Trophoblast cell (in vitro differentiated cells and primary cell): ENCODE measurements around the gene MGA.

Source experiments
- DNase-seq, 2 donors: peaks; one replicate each; pipeline ENCODE4 v3.0.0-alpha.2; 2016
- H2AFZ ChIP-seq: 2 replicates; pipeline ENCODE4 v1.6.1; 2013; ENCODE audit warnings: low read length, moderate library complexity, mild to moderate bottlenecking; ENCODE audit not compliant: insufficient read depth, poor library complexity
- H2AK5ac ChIP-seq: 2 replicates; pipeline ENCODE4 v1.6.1; 2013; ENCODE audit warnings: mild to moderate bottlenecking, low read length
- H2BK120ac ChIP-seq: 2 replicates; pipeline ENCODE4 v1.6.1; 2013; ENCODE audit warnings: low read length, mild to moderate bottlenecking, moderate library complexity; ENCODE audit not compliant: insufficient read depth, poor library complexity
- H2BK12ac ChIP-seq: 2 replicates; pipeline ENCODE4 v1.6.1; 2013; ENCODE audit warnings: mild to moderate bottlenecking, low read length, moderate library complexity
- H2BK5ac ChIP-seq: 2 replicates; pipeline ENCODE4 v1.6.1; 2013; ENCODE audit warnings: low read length, low read depth, moderate library complexity, mild to moderate bottlenecking; ENCODE audit not compliant: poor library complexity
- H3K14ac ChIP-seq: 2 replicates; pipeline ENCODE4 v1.6.1; 2013; ENCODE audit warnings: mild to moderate bottlenecking, low read length
- H3K18ac ChIP-seq: 2 replicates; pipeline ENCODE4 v1.6.1; 2013; ENCODE audit warnings: mild to moderate bottlenecking, low read length
- H3K23ac ChIP-seq: 2 replicates; pipeline ENCODE4 v1.6.1; 2013; ENCODE audit warnings: low read length
- H3K27ac ChIP-seq: 2 replicates; pipeline ENCODE4 v1.5.1; 2013; ENCODE audit warnings: low read depth, mild to moderate bottlenecking, inconsistent platforms, low read length, moderate library complexity
- H3K27me3 ChIP-seq: 2 replicates; pipeline ENCODE4 v1.6.1; 2013; ENCODE audit warnings: inconsistent platforms, mild to moderate bottlenecking, low read length, moderate library complexity; ENCODE audit not compliant: insufficient read depth
- H3K36me3 ChIP-seq, 2 experiments: 1 replicate in 1 of 2; 2 replicates in 1 of 2; pipeline ENCODE4 v1.6.1; 2013; ENCODE audit warnings: low read length in 2 of 2, mild to moderate bottlenecking in 2 of 2, moderate library complexity in 1 of 2; ENCODE audit not compliant: insufficient read depth in 2 of 2, control insufficient read depth in 1 of 2
- H3K4ac ChIP-seq: 2 replicates; pipeline ENCODE4 v1.6.1; 2013; ENCODE audit warnings: low read depth, mild to moderate bottlenecking, low read length, moderate library complexity
- H3K4me1 ChIP-seq, 2 experiments: 1 replicate in 1 of 2; 2 replicates in 1 of 2; pipeline ENCODE4 v1.6.1; 2013; ENCODE audit warnings: low read length in 2 of 2, mild to moderate bottlenecking in 2 of 2, moderate library complexity in 1 of 2; ENCODE audit not compliant: insufficient read depth in 2 of 2, control insufficient read depth in 1 of 2
- H3K4me2 ChIP-seq: 2 replicates; pipeline ENCODE4 v1.6.1; 2013; ENCODE audit warnings: inconsistent platforms, mild to moderate bottlenecking, low read length, moderate library complexity
- H3K4me3 ChIP-seq: 2 replicates; pipeline ENCODE4 v1.5.1; 2013; ENCODE audit warnings: mild to moderate bottlenecking, low read depth, low read length, inconsistent platforms
- H3K79me1 ChIP-seq: one replicate; pipeline ENCODE4 v1.6.1; 2013; ENCODE audit warnings: low read length
- H3K79me2 ChIP-seq: 2 replicates; pipeline ENCODE4 v1.6.1; 2013; ENCODE audit warnings: low read length, mild to moderate bottlenecking; ENCODE audit not compliant: control insufficient read depth, insufficient read depth, poor library complexity
- H3K9ac ChIP-seq: 2 replicates; pipeline ENCODE4 v1.6.1; 2013; ENCODE audit warnings: mild to moderate bottlenecking, low read length
- H3K9me3 ChIP-seq: 2 replicates; pipeline ENCODE4 v1.6.1; 2013; ENCODE audit warnings: low read depth, mild to moderate bottlenecking, control low read depth, inconsistent platforms, low read length; ENCODE audit not compliant: insufficient read depth
- H4K12ac ChIP-seq: 2 replicates; pipeline ENCODE4 v1.6.1; 2013; ENCODE audit warnings: low read depth, mild to moderate bottlenecking, low read length, moderate library complexity
- H4K8ac ChIP-seq: 2 replicates; pipeline ENCODE4 v1.6.1; 2013; ENCODE audit warnings: low read depth, mild to moderate bottlenecking, low read length, moderate library complexity
- H4K91ac ChIP-seq: one replicate; pipeline ENCODE4 v1.6.1; 2013; ENCODE audit warnings: low read depth, mild to moderate bottlenecking, low read length, moderate library complexity
- WGBS: extraction: QIAGEN DNeasy Blood & Tissue Kit; methylation state at CpG from one replicate; pipeline ENCODE4 v1.1.7; 2013; ENCODE audit warnings: missing lambda C conversion rate; ENCODE audit not compliant: insufficient read length, insufficient coverage; ENCODE audit errors: extremely low coverage; 5-methylcytosine and 5-hydroxymethylcytosine counted together

MGA gene

GRCh38 chr15:41630616-41631217 lies 29.5 kb upstream of the MGA start:
- Histone ChIP-seq H3K79me2 (no peaks in the 10 kb centered on the region), H4K91ac (no peak overlapping the region)
- no CpG with 5 or more reads among the region's 3 CpGs for WGBS

GRCh38 chr15:41631880-41632470 lies 28.2 kb upstream of the MGA start:
- H2BK5ac ChIP-seq, result no peak overlapping the region
- H3K27me3 ChIP-seq, result no peaks in the 10 kb centered on the region
- H3K4me1 ChIP-seq, result no peaks in the 10 kb centered on the region
- H3K4me2 ChIP-seq, result no peak overlapping the region
- H2BK120ac ChIP-seq, result no peak overlapping the region
- H2AK5ac ChIP-seq, result no peak overlapping the region
- H3K4me3 ChIP-seq, result no peak overlapping the region
- H3K14ac ChIP-seq, result no peak overlapping the region
- no peak overlapping the region for H3K4ac ChIP-seq
- no peaks in the 10 kb centered on the region for H3K79me2 ChIP-seq
- no peak for DNase-seq
- H3K36me3 ChIP-seq, result no peaks in the 10 kb centered on the region
- no peak overlapping the region for H4K12ac ChIP-seq
- no peak overlapping the region for H3K23ac ChIP-seq
- no peak overlapping the region for H4K8ac ChIP-seq
- H3K9ac ChIP-seq, result no peak overlapping the region
- no peaks in the 10 kb centered on the region for H3K9me3 ChIP-seq
- WGBS, result no CpG with 5 or more reads among the region's 3 CpGs
- H3K27ac ChIP-seq, result no peak overlapping the region
- H2BK12ac ChIP-seq, result no peak overlapping the region
- H2AFZ ChIP-seq, result no peak overlapping the region
- no peaks in the 10 kb centered on the region for H3K79me1 ChIP-seq
- no peak overlapping the region for H4K91ac ChIP-seq
- no peak overlapping the region for H3K18ac ChIP-seq

More at GRCh38 chr15:41630616-41631217, 29.5 kb upstream of the MGA start:
- Histone ChIP-seq H3K79me1 (no peaks in the 10 kb centered on the region), H2AFZ (no peak overlapping the region), H2AK5ac (no peak overlapping the region), H3K4me3 (no peak overlapping the region), H3K27ac (no peak overlapping the region), H3K4me2 (no peak overlapping the region), H2BK5ac (no peak overlapping the region), H2BK120ac (no peak overlapping the region), H3K18ac (no peak overlapping the region), H2BK12ac (no peak overlapping the region), H3K4me1 (no peaks in the 10 kb centered on the region), H3K36me3 (no peaks in the 10 kb centered on the region), H4K8ac (no peak overlapping the region), H3K14ac (no peak overlapping the region), H3K9me3 (no peaks in the 10 kb centered on the region), H4K12ac (no peak overlapping the region), H3K4ac (no peak overlapping the region), H3K27me3 (no peaks in the 10 kb centered on the region), H3K23ac (no peak overlapping the region), H3K9ac (no peak overlapping the region)
- no peak for DNase-seq

- no peaks in the 10 kb centered on the region for H3K36me3 ChIP-seq
- no peak overlapping the region for H3K18ac ChIP-seq
- no peak overlapping the region for H4K91ac ChIP-seq
- no peak overlapping the region for H2BK120ac ChIP-seq
- no peak overlapping the region for H3K9ac ChIP-seq
- no peak overlapping the region for H2BK12ac ChIP-seq
- H3K9me3 ChIP-seq, result no peaks in the 10 kb centered on the region
- H3K4ac ChIP-seq, result no peak overlapping the region
- no peaks in the 10 kb centered on the region for H3K79me1 ChIP-seq
- H3K23ac ChIP-seq, result no peak overlapping the region
- no peak overlapping the region for H3K14ac ChIP-seq
- no peaks in the 10 kb centered on the region for H3K4me1 ChIP-seq
- no peak overlapping the region for H4K8ac ChIP-seq
- H3K79me2 ChIP-seq, result no peaks in the 10 kb centered on the region
- no peak overlapping the region for H3K4me2 ChIP-seq
- no peak overlapping the region for H2BK5ac ChIP-seq
- H2AK5ac ChIP-seq, result no peak overlapping the region
- WGBS, result no CpG with 5 or more reads among the region's 4 CpGs
- H2AFZ ChIP-seq, result no peak overlapping the region
- H3K27me3 ChIP-seq, result no peaks in the 10 kb centered on the region
- no peak for DNase-seq
- H3K4me3 ChIP-seq, result no peak overlapping the region
- no peak overlapping the region for H3K27ac ChIP-seq
- no peak overlapping the region for H4K12ac ChIP-seq
Observed at GRCh38 chr15:41633609-41634008, 26.6 kb upstream of the MGA start.

- no CpG with 5 or more reads among the region's 1 CpG for WGBS
- H3K4ac ChIP-seq, result no peak overlapping the region
- no peak overlapping the region for H3K4me3 ChIP-seq
- no peaks in the 10 kb centered on the region for H3K36me3 ChIP-seq
- H3K9ac ChIP-seq, result no peak overlapping the region
- H2AFZ ChIP-seq, result no peak overlapping the region
- H4K91ac ChIP-seq, result no peak overlapping the region
- H3K27ac ChIP-seq, result no peak overlapping the region
- no peaks in the 10 kb centered on the region for H3K4me1 ChIP-seq
- no peaks in the 10 kb centered on the region for H3K9me3 ChIP-seq
- no peak for DNase-seq
- H3K18ac ChIP-seq, result no peak overlapping the region
- no peak overlapping the region for H2BK120ac ChIP-seq
- no peak overlapping the region for H4K12ac ChIP-seq
- no peaks in the 10 kb centered on the region for H3K79me1 ChIP-seq
- no peak overlapping the region for H2AK5ac ChIP-seq
- no peaks in the 10 kb centered on the region for H3K27me3 ChIP-seq
- H3K23ac ChIP-seq, result no peak overlapping the region
- no peaks in the 10 kb centered on the region for H3K79me2 ChIP-seq
- H3K14ac ChIP-seq, result no peak overlapping the region
- no peak overlapping the region for H4K8ac ChIP-seq
- no peak overlapping the region for H2BK5ac ChIP-seq
- no peak overlapping the region for H3K4me2 ChIP-seq
- no peak overlapping the region for H2BK12ac ChIP-seq
Observed at GRCh38 chr15:41634072-41634626, 26.1 kb upstream of the MGA start.
